ENCODE data around the gene SLC6A16.
"Not testable (repeated sequence)": the region's sequence is repeated elsewhere in the genome, so short reads cannot be mapped to it uniquely, and the experiment has no call there.

The SLC6A16 gene

DNA sequence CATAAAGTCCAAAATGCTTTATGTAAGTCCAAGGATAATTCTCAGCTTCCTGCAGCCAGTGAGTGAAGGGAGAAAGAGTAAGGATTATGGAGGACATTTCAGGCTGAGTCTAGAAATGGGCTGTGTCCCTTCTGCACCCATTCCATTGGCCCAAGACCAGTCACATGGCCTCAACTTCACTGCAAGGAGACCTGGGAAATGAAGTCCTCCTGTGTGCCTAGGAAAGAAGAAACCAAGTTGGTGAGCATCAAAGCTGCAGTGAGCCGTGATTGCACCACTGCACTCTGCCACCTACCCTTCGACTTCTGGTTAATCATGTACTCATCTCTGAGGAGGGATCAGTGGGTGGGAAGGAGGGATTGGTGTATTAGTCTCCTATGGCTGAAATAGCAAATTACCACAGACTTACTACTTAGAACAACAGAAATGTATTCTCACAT is 6.6 kb upstream of the SLC6A16 start:
- Histone ChIP-seq H4K20me1 (ENCODE audit: low read depth, low read length) (no peaks in the 10 kb centered on the region), H3F3A (ENCODE audit: insufficient read depth) (peaks cover 85% of the 10 kb centered on the region), H3K9me3 (ENCODE audit: insufficient read depth, low read length) (no peaks in the 10 kb centered on the region), H3K4me3 (ENCODE audit: insufficient read depth, low read length, poor library complexity, severe bottlenecking) (peak overlapping the region; percentile 13), H3K9ac (ENCODE audit: low read length) (peak overlapping the region; percentile 57), H3K36me3 (ENCODE audit: low read length) (peaks cover 1% of the 10 kb centered on the region; the same call in 1 of the 2 replicates), H2AFZ (ENCODE audit: low read depth, low read length, severe bottlenecking) (no peak overlapping the region), H3K27ac (ENCODE audit: low read depth, low read length) (peak overlapping the region; percentile 97), H3K9me2 (replicated peaks; ENCODE audit: insufficient read depth, low read length) (no peaks in the 10 kb centered on the region), H3K79me2 (ENCODE audit: insufficient read depth, low read length) (peaks cover 23% of the 10 kb centered on the region), H3K27me3 (ENCODE audit: low read length) (no peaks in the 10 kb centered on the region), H3K4me2 (ENCODE audit: low read depth, low read length, poor library complexity, severe bottlenecking) (peak overlapping the region; percentile 85)
- no peak for TF ChIP-seq CTCF (IDR thresholded peaks at IDR 0.05; ENCODE audit: insufficient read depth, low read length, poor library complexity, severe bottlenecking)
- TF ChIP-seq EZH2phosphoT487 (conservative IDR thresholded peaks at IDR 0.05; ENCODE audit: low read length), result no peak

GRCh38 chr19:49331187-49331586 is 6.2 kb upstream of the SLC6A16 start:
- Histone ChIP-seq H3K4me3 (ENCODE audit: insufficient read depth, low read length, poor library complexity, severe bottlenecking) (peak overlapping the region; percentile 13), H3F3A (ENCODE audit: insufficient read depth) (peaks cover 86% of the 10 kb centered on the region), H3K4me2 (ENCODE audit: low read depth, low read length, poor library complexity, severe bottlenecking) (peak overlapping the region; percentile 85), H3K27ac (ENCODE audit: low read depth, low read length) (peak overlapping the region; percentile 97), H3K9ac (ENCODE audit: low read length) (peak overlapping the region; percentile 57), H3K79me2 (ENCODE audit: insufficient read depth, low read length) (peaks cover 19% of the 10 kb centered on the region)
- H2AFZ ChIP-seq (ENCODE audit: low read depth, low read length, severe bottlenecking); H3K36me3 ChIP-seq (ENCODE audit: low read length); H3K9me3 ChIP-seq (ENCODE audit: insufficient read depth, low read length); H4K20me1 ChIP-seq (ENCODE audit: low read depth, low read length); H3K9me2 ChIP-seq (replicated peaks; ENCODE audit: insufficient read depth, low read length); H3K27me3 ChIP-seq (ENCODE audit: low read length): not testable (repeated sequence)

DNA sequence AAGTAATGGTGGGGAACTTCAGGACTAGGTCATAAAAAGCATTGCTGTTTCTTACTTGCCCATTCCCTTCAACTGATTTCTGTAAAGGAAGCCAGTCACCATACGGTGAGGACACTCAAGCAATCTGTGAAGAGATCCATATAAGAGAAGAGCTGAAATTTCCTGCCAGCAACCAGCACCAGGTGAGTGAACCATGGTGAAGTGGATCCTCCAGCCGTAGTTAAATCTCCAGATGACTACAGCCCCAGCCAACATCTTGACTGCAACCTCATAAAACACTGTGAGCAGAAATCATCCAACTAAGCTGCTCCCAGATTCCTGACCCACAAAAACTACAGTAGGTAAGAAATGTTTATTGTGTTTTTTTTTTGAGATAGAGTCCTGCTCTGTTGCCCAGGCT is 3.8 kb upstream of the SLC6A16 start:
- Histone ChIP-seq H3K27ac (ENCODE audit: low read depth, low read length) (peak overlapping the region; percentile 97), H3K4me3 (ENCODE audit: insufficient read depth, low read length, poor library complexity, severe bottlenecking) (peak overlapping the region; percentile 34), H3K27me3 (ENCODE audit: low read length) (no peaks in the 10 kb centered on the region), H3F3A (ENCODE audit: insufficient read depth) (peaks cover 79% of the 10 kb centered on the region), H3K79me2 (ENCODE audit: insufficient read depth, low read length) (peaks cover 5% of the 10 kb centered on the region; the same call in 1 of the 2 replicates), H3K9me3 (ENCODE audit: insufficient read depth, low read length) (no peaks in the 10 kb centered on the region), H3K4me2 (ENCODE audit: low read depth, low read length, poor library complexity, severe bottlenecking) (peak overlapping the region; percentile 85), H3K9me2 (replicated peaks; ENCODE audit: insufficient read depth, low read length) (no peaks in the 10 kb centered on the region), H3K36me3 (ENCODE audit: low read length) (no peaks in the 10 kb centered on the region), H4K20me1 (ENCODE audit: low read depth, low read length) (no peaks in the 10 kb centered on the region), H2AFZ (ENCODE audit: low read depth, low read length, severe bottlenecking) (no peak overlapping the region), H3K9ac (ENCODE audit: low read length) (peak overlapping the region; percentile 57)
- TF ChIP-seq EZH2phosphoT487 (conservative IDR thresholded peaks at IDR 0.05; ENCODE audit: low read length) (no peak), CTCF (IDR thresholded peaks at IDR 0.05; ENCODE audit: insufficient read depth, low read length, poor library complexity, severe bottlenecking) (no peak)

DNA sequence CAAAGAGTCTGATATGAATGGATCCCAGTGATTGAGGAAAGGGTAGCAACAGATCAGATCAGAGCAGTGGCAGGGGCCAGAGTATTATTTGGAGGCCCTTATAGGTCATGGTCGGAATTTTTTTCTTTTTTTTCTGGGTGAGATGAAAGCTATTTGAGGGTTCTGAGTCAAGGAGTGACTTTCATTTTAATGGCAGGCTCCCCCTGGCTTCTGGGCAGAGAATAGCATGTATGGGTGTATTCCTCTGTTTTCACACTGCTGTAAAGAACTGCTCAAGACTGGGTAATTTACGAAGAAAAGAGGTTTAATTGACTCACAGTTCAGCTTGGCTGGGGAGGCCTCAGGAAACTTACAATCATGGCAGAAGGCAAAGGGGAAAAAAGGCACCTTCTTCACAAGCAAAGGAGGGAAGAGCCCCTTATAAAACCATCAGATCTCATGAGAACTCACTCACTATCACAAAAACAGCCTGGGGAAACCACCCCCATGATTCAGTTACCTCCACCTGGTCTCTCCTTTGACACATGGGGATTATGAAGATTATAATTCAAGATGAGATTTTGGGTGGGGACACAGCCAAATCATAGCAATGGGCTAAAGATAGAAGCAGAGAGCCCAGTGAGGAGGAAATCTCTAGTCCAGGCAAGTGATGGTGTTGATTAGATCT is 3.0 kb upstream of the SLC6A16 start:
- no peak for TF ChIP-seq EZH2phosphoT487 (conservative IDR thresholded peaks at IDR 0.05; ENCODE audit: low read length)
- peak; percentile 70 for TF ChIP-seq CTCF (IDR thresholded peaks at IDR 0.05; ENCODE audit: insufficient read depth, low read length, poor library complexity, severe bottlenecking)
- H3K9me2 ChIP-seq (replicated peaks; ENCODE audit: insufficient read depth, low read length), result no peaks in the 10 kb centered on the region
- peaks cover 77% of the 10 kb centered on the region for H3F3A ChIP-seq (ENCODE audit: insufficient read depth)
- peaks cover 5% of the 10 kb centered on the region; the same call in 1 of the 2 replicates for H3K79me2 ChIP-seq (ENCODE audit: insufficient read depth, low read length)
- peak overlapping the region; percentile 57 for H3K9ac ChIP-seq (ENCODE audit: low read length)
- peak overlapping the region; percentile 22 for H3K4me3 ChIP-seq (ENCODE audit: insufficient read depth, low read length, poor library complexity, severe bottlenecking)
- no peaks in the 10 kb centered on the region for H4K20me1 ChIP-seq (ENCODE audit: low read depth, low read length)
- H3K27me3 ChIP-seq (ENCODE audit: low read length), result no peaks in the 10 kb centered on the region
- peak overlapping the region; percentile 97 for H3K27ac ChIP-seq (ENCODE audit: low read depth, low read length)
- peaks cover 5% of the 10 kb centered on the region for H3K36me3 ChIP-seq (ENCODE audit: low read length)
- H3K9me3 ChIP-seq (ENCODE audit: insufficient read depth, low read length), result no peaks in the 10 kb centered on the region
- H2AFZ ChIP-seq (ENCODE audit: low read depth, low read length, severe bottlenecking), result no peak overlapping the region
- peak overlapping the region; percentile 85 for H3K4me2 ChIP-seq (ENCODE audit: low read depth, low read length, poor library complexity, severe bottlenecking)

Measured in SU-DHL-6 (cell line).